LNCAP (cell line): ENCODE measurements around the gene PREB.

ENCODE experiments used
- TF ChIP-seq, protein P1 (sequence below): fragments of 450-650 bp; IDR thresholded peaks from 2 replicates; pipeline ENCODE4 v1.5.1; 2017; ENCODE audit warnings: mild to moderate bottlenecking

PREB gene

DNA sequence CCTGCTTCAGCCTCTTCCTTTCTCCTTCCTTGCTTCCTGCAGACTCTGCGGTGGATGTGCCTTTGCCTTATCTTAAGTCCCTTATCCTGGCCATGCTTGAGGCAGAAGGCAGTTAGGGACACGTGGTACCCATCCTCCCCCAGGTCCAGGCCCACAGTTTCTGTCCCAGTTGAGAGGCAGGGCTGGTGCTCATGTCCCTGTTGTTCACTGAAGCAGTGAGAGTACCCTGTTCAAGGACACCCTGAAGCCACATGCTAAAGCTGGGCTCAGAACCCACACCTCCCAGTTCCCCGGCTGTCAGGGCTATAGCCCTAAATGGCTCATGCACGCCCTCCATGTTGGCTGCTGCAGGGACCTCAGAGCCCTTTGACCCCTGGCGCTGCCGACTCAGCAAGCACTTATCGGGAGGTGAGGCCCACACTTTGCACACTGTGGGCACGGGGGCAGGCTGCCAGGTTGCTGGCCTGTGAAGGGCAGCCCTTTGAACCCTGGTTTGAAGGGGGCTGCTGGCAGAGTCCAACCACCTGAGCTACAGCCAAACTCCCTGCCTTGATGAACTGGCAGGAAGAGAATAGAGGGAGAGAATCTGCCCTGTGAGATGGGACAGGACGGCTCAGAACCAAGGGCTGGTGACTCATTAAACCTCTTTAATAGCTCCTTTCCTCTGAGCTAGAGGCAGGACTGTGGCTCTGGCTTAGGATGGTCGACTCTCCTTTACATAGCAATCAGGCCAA lies 41.6 kb downstream of the PREB start:
- TF ChIP-seq, protein P1, sequence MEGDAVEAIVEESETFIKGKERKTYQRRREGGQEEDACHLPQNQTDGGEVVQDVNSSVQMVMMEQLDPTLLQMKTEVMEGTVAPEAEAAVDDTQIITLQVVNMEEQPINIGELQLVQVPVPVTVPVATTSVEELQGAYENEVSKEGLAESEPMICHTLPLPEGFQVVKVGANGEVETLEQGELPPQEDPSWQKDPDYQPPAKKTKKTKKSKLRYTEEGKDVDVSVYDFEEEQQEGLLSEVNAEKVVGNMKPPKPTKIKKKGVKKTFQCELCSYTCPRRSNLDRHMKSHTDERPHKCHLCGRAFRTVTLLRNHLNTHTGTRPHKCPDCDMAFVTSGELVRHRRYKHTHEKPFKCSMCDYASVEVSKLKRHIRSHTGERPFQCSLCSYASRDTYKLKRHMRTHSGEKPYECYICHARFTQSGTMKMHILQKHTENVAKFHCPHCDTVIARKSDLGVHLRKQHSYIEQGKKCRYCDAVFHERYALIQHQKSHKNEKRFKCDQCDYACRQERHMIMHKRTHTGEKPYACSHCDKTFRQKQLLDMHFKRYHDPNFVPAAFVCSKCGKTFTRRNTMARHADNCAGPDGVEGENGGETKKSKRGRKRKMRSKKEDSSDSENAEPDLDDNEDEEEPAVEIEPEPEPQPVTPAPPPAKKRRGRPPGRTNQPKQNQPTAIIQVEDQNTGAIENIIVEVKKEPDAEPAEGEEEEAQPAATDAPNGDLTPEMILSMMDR: no peak

DNA sequence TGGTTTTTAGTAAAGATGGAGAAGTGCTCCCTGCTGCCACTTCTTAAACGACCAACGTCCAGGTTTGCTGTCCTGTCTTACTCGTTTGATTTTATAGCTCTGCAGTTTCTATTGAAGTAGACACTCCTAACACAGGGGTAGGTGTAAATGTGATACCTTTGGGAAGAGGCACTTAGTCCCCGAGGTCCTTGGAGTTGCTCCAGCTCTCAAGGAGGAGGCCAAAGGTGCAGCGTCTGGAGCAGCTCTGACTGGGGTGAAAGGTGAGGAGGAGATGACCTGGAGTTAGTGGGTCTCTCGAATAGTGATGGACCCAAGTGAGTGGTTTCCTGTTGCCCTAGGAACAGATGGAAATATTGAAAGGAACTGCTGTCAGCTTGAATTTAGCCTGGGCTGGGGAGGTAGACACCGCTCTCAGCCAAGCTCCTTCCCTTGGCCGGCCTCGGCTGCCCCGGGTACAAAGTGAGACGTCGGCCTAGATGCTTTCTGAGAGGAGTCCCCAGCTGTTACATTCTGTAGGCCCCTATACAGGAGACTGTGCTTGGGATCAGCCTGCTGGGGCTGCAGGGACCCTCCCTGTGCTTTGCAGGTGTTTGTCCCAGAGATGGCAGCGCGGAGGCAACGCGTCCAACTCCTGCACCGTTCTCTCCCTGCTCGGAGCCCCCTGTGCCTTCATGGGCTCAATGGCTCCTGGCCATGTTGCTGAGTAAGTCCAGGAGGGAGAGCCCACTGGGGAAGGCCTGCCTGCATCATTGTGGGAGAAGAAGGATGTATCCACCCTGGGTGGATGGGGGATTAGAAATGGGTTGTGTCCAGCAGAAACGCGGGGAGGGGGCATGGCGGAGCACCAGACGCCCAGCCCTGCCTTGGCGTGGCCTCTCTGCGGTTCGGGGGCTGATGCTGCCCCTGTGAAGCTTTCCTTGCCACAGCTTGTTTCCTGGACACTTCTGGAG lies 42.4 kb downstream of the PREB start:
- TF ChIP-seq, protein P1: no peak

DNA sequence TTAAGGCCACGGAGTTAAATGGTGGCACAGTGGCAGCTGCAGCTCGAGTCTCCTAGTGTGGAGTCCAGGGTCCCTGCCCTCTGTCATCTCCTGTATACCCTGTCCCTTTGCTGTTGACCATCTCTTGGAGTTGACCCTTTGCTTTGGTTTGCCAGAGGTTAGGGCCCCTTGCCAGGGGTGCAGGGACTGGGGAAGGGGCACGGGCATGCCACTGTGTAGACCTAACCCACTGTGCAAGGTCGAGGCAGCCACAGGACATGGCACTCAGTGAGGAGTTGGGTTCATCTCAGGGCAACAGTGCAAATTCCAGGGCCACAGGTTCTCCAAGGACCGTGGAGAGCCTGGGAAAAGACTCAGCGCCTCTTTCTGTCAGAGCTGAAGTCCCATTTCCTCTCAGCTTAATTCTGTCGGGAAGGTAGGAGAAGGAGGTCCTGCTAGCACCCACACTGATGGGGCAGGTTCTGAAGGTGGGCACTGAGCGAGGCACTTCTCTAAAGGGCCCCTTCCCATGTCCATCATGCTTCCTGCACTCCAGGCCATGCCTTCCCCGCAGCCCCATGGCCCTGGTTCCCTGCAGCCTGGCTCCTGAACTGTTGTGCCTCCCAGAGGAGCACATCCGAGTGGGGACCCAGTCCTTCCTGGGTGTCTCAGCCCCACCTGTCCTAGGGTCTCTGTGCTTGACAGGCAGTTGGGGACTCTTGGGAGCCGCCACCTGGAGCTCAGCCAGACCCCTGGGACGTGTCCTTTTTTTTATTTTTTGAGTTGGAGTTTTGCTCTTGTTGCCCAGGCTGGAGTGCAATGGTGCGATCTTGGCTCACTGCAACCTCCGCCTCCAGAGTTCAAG lies 45.1 kb downstream of the PREB start:
- TF ChIP-seq, protein P1: no peak

DNA sequence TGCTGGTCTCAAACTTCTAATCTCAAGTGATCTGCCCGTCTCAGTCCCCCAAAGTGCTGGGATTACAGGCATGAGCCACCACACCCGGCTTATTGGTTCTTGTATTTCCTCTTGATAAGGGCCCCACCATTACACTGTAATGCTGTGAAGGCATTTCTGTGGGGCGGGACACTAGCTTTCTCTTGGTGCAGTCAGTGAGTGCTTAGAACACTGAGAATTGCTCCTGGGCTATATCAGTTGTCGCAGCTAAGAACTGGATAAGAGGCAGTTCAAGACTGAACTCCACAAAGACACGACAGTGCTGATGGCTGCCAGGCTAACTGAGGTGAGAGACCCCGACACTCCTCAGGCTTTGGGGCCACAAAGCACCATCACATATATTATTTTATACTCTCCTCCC lies 45.8 kb downstream of the PREB start:
- TF ChIP-seq, protein P1: no peak

DNA sequence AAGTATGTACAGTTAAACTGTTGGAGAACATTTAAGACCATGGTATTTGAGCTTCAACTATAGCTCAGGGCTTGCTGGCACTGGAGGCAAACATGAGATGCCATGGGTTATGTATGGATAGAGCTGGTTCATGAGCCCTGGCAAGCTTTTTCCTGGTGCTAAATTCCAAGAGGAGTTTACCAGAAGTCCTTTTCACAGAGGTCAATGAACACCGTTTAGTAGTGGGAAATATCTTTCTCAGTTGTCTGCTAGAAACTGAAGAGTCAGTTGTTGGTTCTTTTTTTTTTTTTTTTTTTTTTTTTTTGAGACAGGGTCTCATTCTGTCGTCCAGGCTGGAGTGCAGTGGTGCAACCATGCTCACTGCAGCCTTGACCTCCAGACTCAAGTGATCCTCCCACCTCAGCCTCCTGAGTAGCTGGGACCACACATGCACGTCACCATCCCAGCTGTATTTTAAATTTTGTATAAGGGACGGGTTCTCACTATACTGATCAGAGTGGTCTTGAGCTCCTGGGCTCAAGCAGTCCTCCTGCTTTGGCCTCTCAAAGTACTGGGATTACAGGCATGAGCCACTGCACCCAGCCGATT lies 46.5 kb downstream of the PREB start:
- TF ChIP-seq, protein P1: no peak

DNA sequence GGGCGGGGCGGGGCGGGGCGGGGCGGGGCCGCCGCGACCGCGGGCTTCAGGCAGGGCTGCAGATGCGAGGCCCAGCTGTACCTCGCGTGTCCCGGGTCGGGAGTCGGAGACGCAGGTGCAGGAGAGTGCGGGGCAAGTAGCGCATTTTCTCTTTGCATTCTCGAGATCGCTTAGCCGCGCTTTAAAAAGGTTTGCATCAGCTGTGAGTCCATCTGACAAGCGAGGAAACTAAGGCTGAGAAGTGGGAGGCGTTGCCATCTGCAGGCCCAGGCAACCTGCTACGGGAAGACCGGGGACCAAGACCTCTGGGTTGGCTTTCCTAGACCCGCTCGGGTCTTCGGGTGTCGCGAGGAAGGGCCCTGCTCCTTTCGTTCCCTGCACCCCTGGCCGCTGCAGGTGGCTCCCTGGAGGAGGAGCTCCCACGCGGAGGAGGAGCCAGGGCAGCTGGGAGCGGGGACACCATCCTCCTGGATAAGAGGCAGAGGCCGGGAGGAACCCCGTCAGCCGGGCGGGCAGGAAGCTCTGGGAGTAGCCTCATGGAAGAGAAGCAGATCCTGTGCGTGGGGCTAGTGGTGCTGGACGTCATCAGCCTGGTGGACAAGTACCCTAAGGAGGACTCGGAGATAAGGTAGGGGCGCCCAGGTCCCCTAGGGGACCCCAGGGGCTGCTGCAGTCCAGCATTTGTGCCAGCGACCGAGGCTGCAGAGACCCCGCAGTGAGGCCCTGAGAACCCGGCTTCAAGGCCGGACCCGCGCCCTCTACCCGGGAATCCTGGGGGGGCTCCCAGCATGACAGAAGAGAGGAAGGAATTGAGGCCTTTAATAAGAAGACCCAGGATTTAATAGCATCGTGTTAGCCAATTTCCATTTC lies 47.5 kb downstream of the PREB start, which contains the start of gene KHK:
Gene KHK, plus strand, starts transcription at position 49 of the 870 bp plus-strand sequence. Its CDS starts 488 bp downstream, at position 537.
- TF ChIP-seq, protein P1: no peak
